SU-DHL-6 (cell line): ENCODE results near the gene ONECUT3.

Source experiments
- H2AFZ ChIP-seq: fragments of 200-600 bp; sonication (generic); 2 replicates; pipeline ENCODE4 v1.6.1; 2014; ENCODE audit warnings: low read depth, mild to moderate bottlenecking, moderate library complexity, mixed read lengths, antibody characterized with exemption, low read length; ENCODE audit not compliant: severe bottlenecking
- H3F3A ChIP-seq: fragments of 200-600 bp; shearing (Covaris generic); 2 replicates; pipeline ENCODE4 v1.6.0; 2016; ENCODE audit warnings: antibody characterized with exemption, mild to moderate bottlenecking; ENCODE audit not compliant: insufficient read depth
- H3K27ac ChIP-seq: fragments of 200-600 bp; sonication (generic); 2 replicates; pipeline ENCODE4 v1.5.1; 2016; ENCODE audit warnings: low read depth, mild to moderate bottlenecking, low read length, moderate library complexity, mixed read lengths
- H3K27me3 ChIP-seq: fragments of 200-600 bp; sonication (generic), shearing (Covaris generic); 2 replicates; pipeline ENCODE4 v1.6.0; 2014; ENCODE audit warnings: mild to moderate bottlenecking, low read length
- H3K36me3 ChIP-seq: fragments of 200-600 bp; sonication (generic); 2 replicates; pipeline ENCODE4 v1.6.1; 2014; ENCODE audit warnings: mild to moderate bottlenecking, low read length, mixed read lengths
- H3K4me2 ChIP-seq: fragments of 300-600, 200-600 bp; shearing (Covaris generic), sonication (generic); 2 replicates; pipeline ENCODE4 v1.6.0; 2014; ENCODE audit warnings: low read length, low read depth, mild to moderate bottlenecking; ENCODE audit not compliant: poor library complexity, severe bottlenecking
- H3K4me3 ChIP-seq: fragments of 200-600 bp; sonication (generic); 2 replicates; pipeline ENCODE4 v1.5.1; 2014; ENCODE audit warnings: antibody characterized with exemption, low read length, mild to moderate bottlenecking, mixed read lengths; ENCODE audit not compliant: insufficient read depth, poor library complexity, severe bottlenecking
- H3K79me2 ChIP-seq: fragments of 200-600 bp; sonication (generic); 2 replicates; pipeline ENCODE4 v1.6.1; 2014; ENCODE audit warnings: mild to moderate bottlenecking, low read length, moderate library complexity; ENCODE audit not compliant: insufficient read depth
- H3K9ac ChIP-seq: fragments of 200-600 bp; sonication (generic); 2 replicates; pipeline ENCODE4 v1.7.0; 2014; ENCODE audit warnings: mild to moderate bottlenecking, low read length
- H3K9me2 ChIP-seq: fragments of 200-600 bp; sonication (generic); replicated peaks from 2 replicates; pipeline ENCODE4 v1.6.1; 2014; ENCODE audit warnings: low read length; ENCODE audit not compliant: insufficient read depth
- H3K9me3 ChIP-seq: fragments of 200-600 bp; sonication (generic); 2 replicates; pipeline ENCODE4 v1.6.1; 2014; ENCODE audit warnings: low read length, mixed read lengths; ENCODE audit not compliant: insufficient read depth
- H4K20me1 ChIP-seq: fragments of 200-600 bp; sonication (generic); 2 replicates; pipeline ENCODE4 v1.6.1; 2014; ENCODE audit warnings: low read depth, mild to moderate bottlenecking, antibody characterized with exemption, low read length, moderate library complexity, mixed read lengths
- EZH2phosphoT487 ChIP-seq: fragments of 200-600 bp; sonication (generic), shearing (Covaris generic); conservative IDR thresholded peaks from 2 replicates; pipeline ENCODE4 v1.6.1; 2018; ENCODE audit warnings: mild to moderate bottlenecking, antibody characterized with exemption, low read length, moderate library complexity, mixed read lengths
- TF ChIP-seq, protein P1 (sequence below): fragments of 200-600 bp; sonication (generic); IDR thresholded peaks from one replicate; pipeline ENCODE4 v1.5.1; 2017; ENCODE audit warnings: antibody characterized with exemption, mild to moderate bottlenecking, low read length, moderate library complexity; ENCODE audit not compliant: insufficient read depth, poor library complexity, severe bottlenecking

ONECUT3 gene

GRCh38 chr19:1765232-1765903 is 12.1 kb downstream of the ONECUT3 start:
- Histone ChIP-seq H3F3A (no peaks in the 10 kb centered on the region), H3K9ac (no peak overlapping the region), H3K27me3 (peaks cover 3% of the 10 kb centered on the region; the same call in 1 of the 2 replicates), H3K79me2 (no peaks in the 10 kb centered on the region), H3K27ac (no peak overlapping the region), H3K4me3 (no peak overlapping the region), H3K9me3 (no peaks in the 10 kb centered on the region), H4K20me1 (no peaks in the 10 kb centered on the region), H3K9me2 (no peaks in the 10 kb centered on the region), H2AFZ (no peak overlapping the region), H3K4me2 (no peak overlapping the region), H3K36me3 (no peaks in the 10 kb centered on the region)
- TF ChIP-seq, protein P1, sequence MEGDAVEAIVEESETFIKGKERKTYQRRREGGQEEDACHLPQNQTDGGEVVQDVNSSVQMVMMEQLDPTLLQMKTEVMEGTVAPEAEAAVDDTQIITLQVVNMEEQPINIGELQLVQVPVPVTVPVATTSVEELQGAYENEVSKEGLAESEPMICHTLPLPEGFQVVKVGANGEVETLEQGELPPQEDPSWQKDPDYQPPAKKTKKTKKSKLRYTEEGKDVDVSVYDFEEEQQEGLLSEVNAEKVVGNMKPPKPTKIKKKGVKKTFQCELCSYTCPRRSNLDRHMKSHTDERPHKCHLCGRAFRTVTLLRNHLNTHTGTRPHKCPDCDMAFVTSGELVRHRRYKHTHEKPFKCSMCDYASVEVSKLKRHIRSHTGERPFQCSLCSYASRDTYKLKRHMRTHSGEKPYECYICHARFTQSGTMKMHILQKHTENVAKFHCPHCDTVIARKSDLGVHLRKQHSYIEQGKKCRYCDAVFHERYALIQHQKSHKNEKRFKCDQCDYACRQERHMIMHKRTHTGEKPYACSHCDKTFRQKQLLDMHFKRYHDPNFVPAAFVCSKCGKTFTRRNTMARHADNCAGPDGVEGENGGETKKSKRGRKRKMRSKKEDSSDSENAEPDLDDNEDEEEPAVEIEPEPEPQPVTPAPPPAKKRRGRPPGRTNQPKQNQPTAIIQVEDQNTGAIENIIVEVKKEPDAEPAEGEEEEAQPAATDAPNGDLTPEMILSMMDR, result no peak
- TF ChIP-seq EZH2phosphoT487, result no peak

GRCh38 chr19:1765904-1766799 is 12.8 kb downstream of the ONECUT3 start:
- Histone ChIP-seq H3K36me3 (no peaks in the 10 kb centered on the region), H3K9me3 (no peaks in the 10 kb centered on the region; the same call in 1 of the 2 replicates), H3K79me2 (no peaks in the 10 kb centered on the region), H4K20me1 (no peaks in the 10 kb centered on the region), H3K27ac (no peak overlapping the region), H3K9ac (no peak overlapping the region), H3K9me2 (no peaks in the 10 kb centered on the region), H3K4me2 (no peak overlapping the region), H3K27me3 (peaks cover 3% of the 10 kb centered on the region; the same call in 1 of the 2 replicates), H2AFZ (no peak overlapping the region), H3F3A (no peaks in the 10 kb centered on the region), H3K4me3 (no peak overlapping the region)
- TF ChIP-seq, protein P1, result no peak
- TF ChIP-seq EZH2phosphoT487, result no peak

DNA sequence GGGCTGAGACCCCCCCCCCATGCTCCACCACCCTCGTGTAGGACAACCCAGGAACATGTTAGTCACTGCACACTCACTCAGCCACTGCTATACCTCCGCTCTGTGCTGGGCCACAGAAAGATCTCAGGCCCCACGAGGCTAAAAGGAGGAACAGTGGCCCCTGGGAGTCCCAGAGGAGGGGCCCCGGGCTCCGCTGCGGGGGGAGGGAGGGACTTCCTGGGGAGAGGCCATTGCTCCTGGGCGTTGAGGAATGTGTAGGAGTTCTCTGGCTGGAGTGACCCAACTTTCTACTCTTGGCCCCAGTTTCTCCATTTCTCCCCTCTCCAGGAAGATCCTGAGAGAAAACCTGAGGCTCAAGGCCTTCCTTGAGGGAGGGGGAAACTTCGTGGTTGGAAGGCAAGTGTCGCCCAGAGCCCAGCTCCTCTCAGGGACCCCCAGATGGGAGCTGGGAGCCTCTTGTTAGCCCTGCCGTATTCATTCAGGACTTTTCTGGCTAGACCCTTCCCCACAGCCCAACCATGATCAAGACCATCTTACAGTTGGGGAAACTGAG is 13.6 kb downstream of the ONECUT3 start:
- H3K27ac ChIP-seq, result no peak overlapping the region
- no peaks in the 10 kb centered on the region; the same call in 1 of the 2 replicates for H3K9me3 ChIP-seq
- H3K9me2 ChIP-seq, result no peaks in the 10 kb centered on the region
- H3F3A ChIP-seq, result no peaks in the 10 kb centered on the region
- no peak overlapping the region for H2AFZ ChIP-seq
- no peak overlapping the region for H3K4me3 ChIP-seq
- H3K79me2 ChIP-seq, result no peaks in the 10 kb centered on the region
- TF ChIP-seq EZH2phosphoT487, result no peak
- TF ChIP-seq, protein P1, result no peak
- no peaks in the 10 kb centered on the region for H4K20me1 ChIP-seq
- H3K4me2 ChIP-seq, result no peak overlapping the region
- no peaks in the 10 kb centered on the region for H3K36me3 ChIP-seq
- H3K27me3 ChIP-seq, result peaks cover 3% of the 10 kb centered on the region; the same call in 1 of the 2 replicates
- no peak overlapping the region for H3K9ac ChIP-seq
